HG03139 (cell line): ENCODE measurements around the gene KIF3C.

Experiments
- ATAC-seq: cut with Tn5 transposase; IDR thresholded peaks from one replicate; pipeline ENCODE4 v1.9.1; 2021; ENCODE audit not compliant: unreplicated experiment

KIF3C gene

GRCh38 chr2:25881764-25882163 lies 100.5 kb downstream of the KIF3C start:
- ATAC-seq = no peak

- no peak for ATAC-seq
These were observed 103.1 kb downstream of the KIF3C start for GRCh38 chr2:25879133-25879730.

- peak; percentile 92 for ATAC-seq
These were observed 103.8 kb downstream of the KIF3C start, which contains the start of gene ASXL2 for GRCh38 chr2:25878361-25879132. Gene ASXL2, minus strand, starts transcription at chr2:25878487. Its CDS starts 265 bp downstream, at chr2:25878222.

- ATAC-seq = peak; percentile 28
These were observed 104.6 kb downstream of the KIF3C start for GRCh38 chr2:25877431-25878360.
